Keratinocyte (primary cell): ENCODE data around the gene ETHE1. TPM values are rescaled to one million over a fixed set of nuclear protein-coding genes. Genes with fewer than 3 reads are reported as not detected.

ENCODE experiments used
- DNase-seq: peaks from one replicate; pipeline ENCODE4 v3.0.0-alpha.2; 2011; ENCODE audit warnings: low read depth, missing footprints, low spot score
- FAIRE-seq: peaks from 2 replicates; lab custom pipeline; 2011; peaks lifted over from hg19 to GRCh38; lab: Jason Lieb, UNC
- H2AFZ ChIP-seq: 2 replicates; pipeline ENCODE4 v1.6.0; 2012; ENCODE audit warnings: low read length, control low read depth, inconsistent platforms; ENCODE audit not compliant: control insufficient read depth
- H3K27ac ChIP-seq: 2 replicates; pipeline ENCODE4 v1.5.1; 2011; ENCODE audit warnings: low read length; ENCODE audit not compliant: control insufficient read depth, insufficient read depth
- H3K27me3 ChIP-seq: 3 replicates; pipeline ENCODE4 v1.6.0; 2011; ENCODE audit warnings: low read length; ENCODE audit not compliant: control insufficient read depth, insufficient read depth; ENCODE audit errors: extremely low read depth
- H3K36me3 ChIP-seq, 2 experiments: 2 replicates in 1 of 2; 3 replicates in 1 of 2; pipeline ENCODE4 v1.5.1; 2011; ENCODE audit warnings: low read length in 2 of 2, mild to moderate bottlenecking in 1 of 2; ENCODE audit not compliant: control insufficient read depth in 2 of 2, insufficient read depth in 2 of 2; ENCODE audit errors: extremely low read depth in 1 of 2
- H3K4me1 ChIP-seq: 3 replicates; pipeline ENCODE4 v1.5.1; 2011; ENCODE audit warnings: low read length; ENCODE audit not compliant: control insufficient read depth, insufficient read depth; ENCODE audit errors: extremely low read depth
- H3K4me2 ChIP-seq: 3 replicates; pipeline ENCODE4 v1.6.0; 2011; ENCODE audit warnings: low read depth, low read length; ENCODE audit not compliant: control insufficient read depth, insufficient read depth; ENCODE audit errors: extremely low read depth
- H3K4me3 ChIP-seq, 3 experiments: fragments of 200-600 bp in 1 of 3; sonication (generic) in 1 of 3; 2 replicates in 2 of 3; 3 replicates in 1 of 3; pipeline ENCODE4 v1.5.1; 2011 to 2016; ENCODE audit warnings: low read length in 3 of 3, mild to moderate bottlenecking in 3 of 3, control low read depth in 2 of 3, inconsistent platforms in 1 of 3, low read depth in 1 of 3, mixed read lengths in 1 of 3, mixed run types in 1 of 3, moderate library complexity in 1 of 3; ENCODE audit not compliant: control insufficient read depth in 2 of 3, insufficient read depth in 2 of 3; ENCODE audit errors: extremely low read depth in 1 of 3
- H3K79me2 ChIP-seq: 2 replicates; pipeline ENCODE4 v1.6.0; 2012; ENCODE audit warnings: low read length; ENCODE audit not compliant: control insufficient read depth, insufficient read depth
- H3K9ac ChIP-seq: 3 replicates; pipeline ENCODE4 v1.6.0; 2011; ENCODE audit warnings: low read length; ENCODE audit not compliant: control insufficient read depth, insufficient read depth; ENCODE audit errors: extremely low read depth
- H3K9me1 ChIP-seq: 3 replicates; pipeline ENCODE4 v1.6.0; 2011; ENCODE audit warnings: low read length; ENCODE audit not compliant: control insufficient read depth, insufficient read depth; ENCODE audit errors: extremely low read depth
- H3K9me3 ChIP-seq: 2 replicates; pipeline ENCODE4 v1.5.1; 2012; ENCODE audit warnings: low read depth, low read length; ENCODE audit not compliant: control insufficient read depth
- H4K20me1 ChIP-seq: 3 replicates; pipeline ENCODE4 v1.6.0; 2011; ENCODE audit warnings: low read length; ENCODE audit not compliant: control insufficient read depth, insufficient read depth; ENCODE audit errors: extremely low read depth
- CTCF ChIP-seq, 3 experiments: IDR thresholded peaks in 1 of 3; conservative IDR thresholded peaks in 1 of 3; optimal IDR thresholded peaks in 1 of 3; 2 replicates in 2 of 3; 3 replicates in 1 of 3; pipeline versions ENCODE3 to v1.5.1; 2011; ENCODE audit warnings: low read length in 3 of 3, mild to moderate bottlenecking in 3 of 3, moderate library complexity in 2 of 3, control low read depth in 1 of 3, inconsistent platforms in 1 of 3; ENCODE audit not compliant: insufficient read depth in 2 of 3; ENCODE audit errors: extremely low read depth in 1 of 3
- EZH2 ChIP-seq: IDR thresholded peaks from one replicate; pipeline ENCODE4 v1.6.1; 2012; ENCODE audit warnings: inconsistent platforms, mild to moderate bottlenecking, low read length, moderate library complexity
- dilution Hi-C: fragments of 300-500 bp; cut with MboI; formaldehyde crosslinking; loops from one replicate; pipeline ENCODE4 v1.7.0; 2020; ENCODE audit warnings: low sequenced_read_pairs; ENCODE audit not compliant: extremely low pct_ligation_motif_present
- polyA plus RNA-seq, 5 experiments: library from polyadenylated mRNA; depleted of rRNA in 3 of 5; stranded (reverse) in 3 of 5; stranded (forward) in 1 of 5; unstranded in 1 of 5; fragments of >200 nt; gene quantifications; 1 replicate in 1 of 5; 2 replicates in 3 of 5; 3 replicates in 1 of 5; pipeline versions ENCODE4 v1.2.1 to v1.2.3, GENCODE V29; 2011 to 2012; ENCODE audit warnings: missing spikeins in 2 of 5, low read depth in 1 of 5, low replicate concordance in 1 of 5

The ETHE1 gene
- polyA plus RNA-seq, 1 donor (not counting 4 experiments of a cell fraction or from before 2014, with no cell fraction given), result 234 TPM

GRCh38 chr19:43575156-43575950, 48.4 kb upstream of the ETHE1 start, which contains the start of the genes PINLYP and XRCC1:
Gene PINLYP, plus strand, starts transcription at chr19:43575801. Its CDS starts 1,391 bp downstream, at chr19:43577192.
Gene XRCC1, minus strand, starts transcription at chr19:43575527. Its CDS starts 69 bp downstream, at chr19:43575458.
- Histone ChIP-seq H2AFZ (peak within 1 kb of the TSS; percentile 92), H3K9me1 (no peaks in the 10 kb centered on the region), H3K79me2 (peaks cover 18% of the 10 kb centered on the region), H4K20me1 (no peaks in the 10 kb centered on the region), H3K27ac (peak within 1 kb of the TSS; percentile 84), H3K4me2 (peak within 1 kb of the TSS; percentile 98), H3K9me3 (no peaks in the 10 kb centered on the region), H3K4me1 (peaks cover 21% of the 10 kb centered on the region), H3K27me3 (no peaks in the 10 kb centered on the region), H3K4me3 (peak within 1 kb of the TSS; percentile 71 to 83 (median 79)), H3K36me3 (peaks cover 0 to 4% of the 10 kb centered on the region in 2 experiments), H3K9ac (peak within 1 kb of the TSS; percentile 90)
- FAIRE-seq (peak; percentile 83), DNase-seq (peak; percentile 86)
- dilution Hi-C loops, result no loop called here
- TF ChIP-seq CTCF (optimal IDR thresholded peaks at IDR 0.05 in 1 of 3, IDR thresholded peaks at IDR 0.05 in 1 of 3, conservative IDR thresholded peaks at IDR 0.05 in 1 of 3; ENCODE audit: extremely low read depth in 1 of 3, insufficient read depth in 2 of 3, low read length in 3 of 3), result no peak
- TF ChIP-seq EZH2, result no peak

- Histone ChIP-seq H3K9ac (peak overlapping the region; percentile 90), H2AFZ (peak overlapping the region; percentile 25), H4K20me1 (no peaks in the 10 kb centered on the region), H3K9me3 (no peaks in the 10 kb centered on the region), H3K27me3 (no peaks in the 10 kb centered on the region), H3K79me2 (peaks cover 20% of the 10 kb centered on the region), H3K4me2 (peak overlapping the region; percentile 94), H3K9me1 (no peaks in the 10 kb centered on the region), H3K36me3 (peaks cover 0 to 4% of the 10 kb centered on the region in 2 experiments), H3K4me3 (peak overlapping the region; percentile 71 to 83 (median 79)), H3K27ac (peak overlapping the region; percentile 70), H3K4me1 (peaks cover 27% of the 10 kb centered on the region)
- DNase-seq (no peak), FAIRE-seq (no peak)
- dilution Hi-C loops, result no loop called here
- TF ChIP-seq EZH2 (no peak), CTCF (optimal IDR thresholded peaks at IDR 0.05 in 1 of 3, IDR thresholded peaks at IDR 0.05 in 1 of 3, conservative IDR thresholded peaks at IDR 0.05 in 1 of 3; ENCODE audit: extremely low read depth in 1 of 3, insufficient read depth in 2 of 3, low read length in 3 of 3) (no peak)
Observed at GRCh38 chr19:43574424-43575155, 47.6 kb upstream of the ETHE1 start.
